ENCODE data around the gene RADIL.

DNA sequence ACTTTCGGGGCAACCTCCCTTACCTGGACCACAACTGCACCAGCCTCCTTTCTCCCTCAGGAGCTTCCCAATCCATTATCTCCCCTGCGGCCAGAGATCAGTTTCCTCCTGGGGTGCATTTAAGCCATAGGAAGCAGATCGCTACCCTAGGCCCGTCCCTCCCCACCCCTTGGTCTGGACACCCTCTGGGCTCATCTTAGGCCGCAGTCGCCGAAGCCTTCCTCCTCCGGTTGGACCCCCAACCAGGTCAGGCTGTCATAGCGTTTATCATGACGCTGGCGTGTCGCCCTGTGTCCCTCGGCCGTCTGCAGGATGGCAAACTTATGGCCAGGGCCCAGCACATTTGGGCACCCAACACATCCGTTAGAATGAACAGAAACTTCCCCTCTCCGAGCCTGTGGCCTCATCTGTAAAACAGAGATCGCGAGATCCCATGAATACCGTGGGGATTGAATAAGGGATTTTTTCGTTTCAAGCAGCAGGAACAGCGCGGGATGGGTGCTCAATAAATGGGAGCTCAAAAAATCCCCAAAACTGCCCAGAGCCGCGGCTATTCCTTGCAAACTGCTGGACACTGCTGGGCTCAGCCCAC lies 108.8 kb downstream of the RADIL start:
- TF ChIP-seq, protein P1, sequence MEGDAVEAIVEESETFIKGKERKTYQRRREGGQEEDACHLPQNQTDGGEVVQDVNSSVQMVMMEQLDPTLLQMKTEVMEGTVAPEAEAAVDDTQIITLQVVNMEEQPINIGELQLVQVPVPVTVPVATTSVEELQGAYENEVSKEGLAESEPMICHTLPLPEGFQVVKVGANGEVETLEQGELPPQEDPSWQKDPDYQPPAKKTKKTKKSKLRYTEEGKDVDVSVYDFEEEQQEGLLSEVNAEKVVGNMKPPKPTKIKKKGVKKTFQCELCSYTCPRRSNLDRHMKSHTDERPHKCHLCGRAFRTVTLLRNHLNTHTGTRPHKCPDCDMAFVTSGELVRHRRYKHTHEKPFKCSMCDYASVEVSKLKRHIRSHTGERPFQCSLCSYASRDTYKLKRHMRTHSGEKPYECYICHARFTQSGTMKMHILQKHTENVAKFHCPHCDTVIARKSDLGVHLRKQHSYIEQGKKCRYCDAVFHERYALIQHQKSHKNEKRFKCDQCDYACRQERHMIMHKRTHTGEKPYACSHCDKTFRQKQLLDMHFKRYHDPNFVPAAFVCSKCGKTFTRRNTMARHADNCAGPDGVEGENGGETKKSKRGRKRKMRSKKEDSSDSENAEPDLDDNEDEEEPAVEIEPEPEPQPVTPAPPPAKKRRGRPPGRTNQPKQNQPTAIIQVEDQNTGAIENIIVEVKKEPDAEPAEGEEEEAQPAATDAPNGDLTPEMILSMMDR (conservative IDR thresholded peaks at IDR 0.05; ENCODE audit: low read depth, low read length), result no peak
- TF ChIP-seq EZH2 (IDR thresholded peaks at IDR 0.05; ENCODE audit: low read length, unreplicated experiment), result no peak
- no peak for TF ChIP-seq EZH2phosphoT487 (IDR thresholded peaks at IDR 0.05; ENCODE audit: borderline replicate concordance, low read length)

All from PC-3 (cell line).